ENCODE measurements around the gene WNT11. TPM values are rescaled to one million over a fixed set of nuclear protein-coding genes. Genes with fewer than 3 reads are reported as not detected.
"Not testable (repeated sequence)": the region's sequence is repeated elsewhere in the genome, so short reads cannot be mapped to it uniquely, and the experiment has no call there.

Gene WNT11
- polyA plus RNA-seq, 1 of the 3 experiments (the other 2 are of a cell fraction), result 0.43 TPM

- H4K20me1 ChIP-seq (ENCODE audit: insufficient read depth), result no peaks in the 10 kb centered on the region
- POLR2A ChIA-PET, result no interaction called here
- H3K9me3 ChIP-seq, result no peaks in the 10 kb centered on the region
- no peaks in the 10 kb centered on the region for H3K79me2 ChIP-seq (ENCODE audit: insufficient read depth)
- WGBS (ENCODE audit: low lambda C conversion rate), result 87% methylated on average over 24 of the region's 28 CpGs
- no peaks in the 10 kb centered on the region for H3F3A ChIP-seq (replicated peaks; ENCODE audit: insufficient read depth)
- no peak overlapping the region for H3K4me3 ChIP-seq (ENCODE audit: low read depth in 2 of 2, low read length in 1 of 2)
- H3K9me2 ChIP-seq, result no peaks in the 10 kb centered on the region
- no peaks in the 10 kb centered on the region for H3K36me3 ChIP-seq (replicated peaks in 1 of 2; ENCODE audit: control insufficient read depth in 1 of 2, insufficient read depth in 2 of 2, low read length in 1 of 2)
- H3K27me3 ChIP-seq (ENCODE audit: insufficient read depth), result no peaks in the 10 kb centered on the region
- CTCF ChIA-PET, result interaction anchor here (1.1 to 1.2 kb wide), 2 partner anchors 8 to 119 kb away, joined by 3 read pairs; no protein-coding TSS in a partner anchor
- H3K27ac ChIP-seq (ENCODE audit: low read depth in 2 of 2, low read length in 1 of 2), result no peak overlapping the region
- no peak for TF ChIP-seq RXRA (IDR thresholded peaks at IDR 0.05; ENCODE audit: borderline replicate concordance, low read depth)
- no peak for TF ChIP-seq RCOR1 (IDR thresholded peaks at IDR 0.05; ENCODE audit: low read length)
- TF ChIP-seq, protein P1, sequence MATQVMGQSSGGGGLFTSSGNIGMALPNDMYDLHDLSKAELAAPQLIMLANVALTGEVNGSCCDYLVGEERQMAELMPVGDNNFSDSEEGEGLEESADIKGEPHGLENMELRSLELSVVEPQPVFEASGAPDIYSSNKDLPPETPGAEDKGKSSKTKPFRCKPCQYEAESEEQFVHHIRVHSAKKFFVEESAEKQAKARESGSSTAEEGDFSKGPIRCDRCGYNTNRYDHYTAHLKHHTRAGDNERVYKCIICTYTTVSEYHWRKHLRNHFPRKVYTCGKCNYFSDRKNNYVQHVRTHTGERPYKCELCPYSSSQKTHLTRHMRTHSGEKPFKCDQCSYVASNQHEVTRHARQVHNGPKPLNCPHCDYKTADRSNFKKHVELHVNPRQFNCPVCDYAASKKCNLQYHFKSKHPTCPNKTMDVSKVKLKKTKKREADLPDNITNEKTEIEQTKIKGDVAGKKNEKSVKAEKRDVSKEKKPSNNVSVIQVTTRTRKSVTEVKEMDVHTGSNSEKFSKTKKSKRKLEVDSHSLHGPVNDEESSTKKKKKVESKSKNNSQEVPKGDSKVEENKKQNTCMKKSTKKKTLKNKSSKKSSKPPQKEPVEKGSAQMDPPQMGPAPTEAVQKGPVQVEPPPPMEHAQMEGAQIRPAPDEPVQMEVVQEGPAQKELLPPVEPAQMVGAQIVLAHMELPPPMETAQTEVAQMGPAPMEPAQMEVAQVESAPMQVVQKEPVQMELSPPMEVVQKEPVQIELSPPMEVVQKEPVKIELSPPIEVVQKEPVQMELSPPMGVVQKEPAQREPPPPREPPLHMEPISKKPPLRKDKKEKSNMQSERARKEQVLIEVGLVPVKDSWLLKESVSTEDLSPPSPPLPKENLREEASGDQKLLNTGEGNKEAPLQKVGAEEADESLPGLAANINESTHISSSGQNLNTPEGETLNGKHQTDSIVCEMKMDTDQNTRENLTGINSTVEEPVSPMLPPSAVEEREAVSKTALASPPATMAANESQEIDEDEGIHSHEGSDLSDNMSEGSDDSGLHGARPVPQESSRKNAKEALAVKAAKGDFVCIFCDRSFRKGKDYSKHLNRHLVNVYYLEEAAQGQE (IDR thresholded peaks at IDR 0.05; ENCODE audit: low read depth, low read length), result no peak
- TF ChIP-seq CHD2 (IDR thresholded peaks at IDR 0.05; ENCODE audit: low read length, partially characterized antibody), result no peak
- no peak for TF ChIP-seq MEF2A (IDR thresholded peaks at IDR 0.05; ENCODE audit: borderline replicate concordance, low read depth)
- TF ChIP-seq PBX3 (IDR thresholded peaks at IDR 0.05), result no peak
- no peak for TF ChIP-seq EP300 (IDR thresholded peaks at IDR 0.05; ENCODE audit: borderline replicate concordance in 1 of 2, low read depth in 1 of 2, low read length in 1 of 2)
- TF ChIP-seq TCF12 (IDR thresholded peaks at IDR 0.05), result no peak
- H2AFZ ChIP-seq (ENCODE audit: low read depth), result no peak overlapping the region
- no peak for DNase-seq
- H3K4me1 ChIP-seq (ENCODE audit: control insufficient read depth in 1 of 2, insufficient read depth in 2 of 2, low read depth in 1 of 2, low read length in 1 of 2), result no peaks in the 10 kb centered on the region
- H3K9ac ChIP-seq, result no peak overlapping the region
- H3K4me2 ChIP-seq, result no peak overlapping the region
These were observed 6.0 kb downstream of the WNT11 start for GRCh38 chr11:76200006-76200940.

DNA sequence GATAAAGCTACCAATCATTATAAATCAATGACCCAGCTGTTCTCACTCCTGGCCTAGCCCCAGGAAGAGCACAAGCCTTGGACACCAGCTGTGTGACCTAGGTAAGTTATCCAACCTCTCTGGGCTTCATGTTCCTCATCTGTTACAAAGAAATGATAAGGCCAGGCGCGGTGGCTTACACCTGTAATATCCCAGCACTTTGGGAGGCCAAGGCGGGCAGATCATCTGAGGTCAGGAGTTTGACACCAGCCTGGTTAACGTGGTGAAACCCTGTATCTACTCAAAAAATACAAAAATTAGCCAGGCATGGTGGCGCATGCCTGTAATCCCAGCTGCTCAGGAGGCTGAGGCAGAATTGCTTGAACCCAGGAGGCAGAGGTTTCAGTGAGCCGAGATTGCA lies 7.6 kb downstream of the WNT11 start:
- H3K79me2 ChIP-seq (ENCODE audit: insufficient read depth); H3K9me2 ChIP-seq; DNase-seq; H3K4me2 ChIP-seq; H3K27ac ChIP-seq (ENCODE audit: low read depth in 2 of 2, low read length in 1 of 2); H4K20me1 ChIP-seq (ENCODE audit: insufficient read depth); H3K9ac ChIP-seq; H3K36me3 ChIP-seq (replicated peaks in 1 of 2; ENCODE audit: control insufficient read depth in 1 of 2, insufficient read depth in 2 of 2, low read length in 1 of 2); H2AFZ ChIP-seq (ENCODE audit: low read depth); H3K9me3 ChIP-seq; H3K27me3 ChIP-seq (ENCODE audit: insufficient read depth); H3K4me1 ChIP-seq (ENCODE audit: control insufficient read depth in 1 of 2, insufficient read depth in 2 of 2, low read depth in 1 of 2, low read length in 1 of 2); POLR2A ChIA-PET; H3F3A ChIP-seq (replicated peaks; ENCODE audit: insufficient read depth); H3K4me3 ChIP-seq (ENCODE audit: low read depth in 2 of 2, low read length in 1 of 2): not testable (repeated sequence)
- CTCF ChIA-PET, result interaction anchor here (1.6 to 9.9 kb wide), 3 partner anchors 9 to 120 kb away, joined by 3 to 94 read pairs (median 7); partner anchors contain the start of gene WNT11
- 91% methylated on average over 6 of the region's 6 CpGs for WGBS (ENCODE audit: low lambda C conversion rate)
